HS-5 (cell line): ENCODE data around the gene APBA3.

Source experiments
- DNase-seq: peaks from one replicate; pipeline ENCODE4 v3.0.0-alpha.2; 2012; ENCODE audit warnings: low read depth

The APBA3 gene

GRCh38 chr19:3785938-3786824, 24.7 kb upstream of the APBA3 start, which contains the start of gene MATK:
TSS of gene MATK (minus strand) at chr19:3786381. CDS start at chr19:3785135, 1,246 bp downstream.
- no peak for DNase-seq

GRCh38 chr19:3785451-3785937, 24.0 kb upstream of the APBA3 start:
- peak; percentile 6 for DNase-seq

GRCh38 chr19:3784607-3785450, 23.3 kb upstream of the APBA3 start:
- DNase-seq = peak; percentile 11

- no peak for DNase-seq
Measured at GRCh38 chr19:3783660-3784584, 22.4 kb upstream of the APBA3 start.

- no peak for DNase-seq
Measured at GRCh38 chr19:3782903-3783302, 21.4 kb upstream of the APBA3 start.

- DNase-seq = no peak
Measured at GRCh38 chr19:3782330-3782729, 20.8 kb upstream of the APBA3 start.

- DNase-seq = no peak
Measured at GRCh38 chr19:3781603-3782002, 20.1 kb upstream of the APBA3 start.

- no peak for DNase-seq
Measured at GRCh38 chr19:3780786-3781304, 19.4 kb upstream of the APBA3 start.

GRCh38 chr19:3778899-3779723, 17.6 kb upstream of the APBA3 start:
- no peak for DNase-seq

GRCh38 chr19:3778104-3778867, 16.8 kb upstream of the APBA3 start:
- no peak for DNase-seq

GRCh38 chr19:3776479-3777040, 15.1 kb upstream of the APBA3 start:
- no peak for DNase-seq

- DNase-seq = no peak
Measured at GRCh38 chr19:3775831-3776230, 14.3 kb upstream of the APBA3 start.

GRCh38 chr19:3775374-3775711, 13.9 kb upstream of the APBA3 start:
- no peak for DNase-seq

GRCh38 chr19:3774621-3775373, 13.3 kb upstream of the APBA3 start:
- DNase-seq = no peak

GRCh38 chr19:3773814-3774515, 12.5 kb upstream of the APBA3 start:
- no peak for DNase-seq

- no peak for DNase-seq
Measured at GRCh38 chr19:3771906-3772455, 10.5 kb upstream of the APBA3 start, which contains the start of gene RAX2. TSS of gene RAX2 (minus strand) at chr19:3772228. CDS start at chr19:3771742, 486 bp downstream.

- DNase-seq = no peak
Measured at GRCh38 chr19:3771000-3771905, 9.8 kb upstream of the APBA3 start.
